ENCODE measurements around the gene CARD14. TPM values are rescaled to one million over a fixed set of nuclear protein-coding genes. Genes with fewer than 3 reads are reported as not detected.

The CARD14 gene
- total and polyA plus RNA-seq, 12 donors: 0.30 to 3.4 (median 1.1) TPM

GRCh38 chr17:80247561-80247960, 77.7 kb downstream of the CARD14 start:
- DNase-seq: no peak
- Histone ChIP-seq H3K4me1 (replicated peaks in 1 of 2) (peaks cover 0 to 12% of the 10 kb centered on the region in 2 donors), H3K9me3 (replicated peaks in 1 of 3) (no peaks in the 10 kb centered on the region), H3K36me3 (replicated peaks in 1 of 2) (peaks cover 0 to 39% of the 10 kb centered on the region in 2 donors), H3K27ac (no peak overlapping the region), H3K27me3 (no peaks in the 10 kb centered on the region), H3K4me3 (no peak overlapping the region)
- no peak for TF ChIP-seq CTCF (IDR thresholded peaks at IDR 0.05)
- no peak for TF ChIP-seq POLR2A (IDR thresholded peaks at IDR 0.05)
- 93 to 97% (median 94%) methylated on average over 11 to 17 of the region's 17 CpGs for WGBS, 4 donors
- intact Hi-C loops (cut with DNase I): no loop called here

DNA sequence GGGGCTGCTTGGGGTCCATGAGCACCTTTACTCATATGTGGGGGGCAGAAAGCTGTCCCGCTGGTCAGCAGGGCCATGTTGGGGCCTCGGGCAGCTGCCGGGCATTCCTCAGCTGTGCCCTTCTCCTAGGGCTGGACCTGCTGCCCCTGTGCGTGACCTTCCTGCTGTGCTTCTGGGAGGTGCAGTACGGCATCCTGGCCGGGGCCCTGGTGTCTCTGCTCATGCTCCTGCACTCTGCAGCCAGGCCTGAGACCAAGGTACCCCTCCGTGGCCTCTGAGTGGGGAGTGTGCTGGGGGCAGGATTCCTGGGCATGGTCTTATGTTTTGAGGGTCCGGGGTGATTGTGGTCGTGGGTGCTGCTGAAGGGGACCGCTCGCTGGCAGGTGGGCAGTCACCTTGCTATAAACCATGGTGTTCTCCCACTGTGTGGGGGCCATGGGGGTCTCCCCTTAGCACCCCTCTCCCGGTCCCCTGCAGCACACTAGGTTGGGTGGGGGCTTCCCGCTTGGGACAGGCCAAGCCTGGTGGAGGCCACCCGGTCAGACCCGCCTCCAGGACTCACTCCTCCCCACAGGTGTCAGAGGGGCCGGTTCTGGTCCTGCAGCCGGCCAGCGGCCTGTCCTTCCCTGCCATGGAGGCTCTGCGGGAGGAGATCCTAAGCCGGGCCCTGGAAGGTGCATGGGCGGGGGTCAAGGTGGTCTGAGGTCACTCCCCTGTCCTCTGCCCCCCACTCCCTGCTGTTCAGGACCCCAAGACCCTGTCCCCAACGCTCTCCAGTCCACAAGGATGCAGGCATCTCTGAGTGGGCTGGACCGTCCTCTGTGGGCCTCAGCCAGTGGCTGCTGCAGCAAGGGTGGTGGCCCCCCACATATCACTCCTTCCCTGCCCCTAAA, 78.4 kb downstream of the CARD14 start:
- H3K27ac ChIP-seq: no peak overlapping the region
- TF ChIP-seq CTCF (IDR thresholded peaks at IDR 0.05): no peak
- TF ChIP-seq POLR2A (IDR thresholded peaks at IDR 0.05): no peak
- peaks cover 0 to 16% of the 10 kb centered on the region in 2 donors for H3K4me1 ChIP-seq (replicated peaks in 1 of 2)
- 88 to 94% (median 92%) methylated on average over 5 to 23 of the region's 23 CpGs for WGBS, 4 donors
- peaks cover 0 to 42% of the 10 kb centered on the region in 2 donors for H3K36me3 ChIP-seq (replicated peaks in 1 of 2)
- no peaks in the 10 kb centered on the region for H3K27me3 ChIP-seq
- no peak for DNase-seq
- H3K9me3 ChIP-seq (replicated peaks in 1 of 3): no peaks in the 10 kb centered on the region
- H3K4me3 ChIP-seq: no peak overlapping the region
- intact Hi-C loops (cut with DNase I): no loop called here

DNA sequence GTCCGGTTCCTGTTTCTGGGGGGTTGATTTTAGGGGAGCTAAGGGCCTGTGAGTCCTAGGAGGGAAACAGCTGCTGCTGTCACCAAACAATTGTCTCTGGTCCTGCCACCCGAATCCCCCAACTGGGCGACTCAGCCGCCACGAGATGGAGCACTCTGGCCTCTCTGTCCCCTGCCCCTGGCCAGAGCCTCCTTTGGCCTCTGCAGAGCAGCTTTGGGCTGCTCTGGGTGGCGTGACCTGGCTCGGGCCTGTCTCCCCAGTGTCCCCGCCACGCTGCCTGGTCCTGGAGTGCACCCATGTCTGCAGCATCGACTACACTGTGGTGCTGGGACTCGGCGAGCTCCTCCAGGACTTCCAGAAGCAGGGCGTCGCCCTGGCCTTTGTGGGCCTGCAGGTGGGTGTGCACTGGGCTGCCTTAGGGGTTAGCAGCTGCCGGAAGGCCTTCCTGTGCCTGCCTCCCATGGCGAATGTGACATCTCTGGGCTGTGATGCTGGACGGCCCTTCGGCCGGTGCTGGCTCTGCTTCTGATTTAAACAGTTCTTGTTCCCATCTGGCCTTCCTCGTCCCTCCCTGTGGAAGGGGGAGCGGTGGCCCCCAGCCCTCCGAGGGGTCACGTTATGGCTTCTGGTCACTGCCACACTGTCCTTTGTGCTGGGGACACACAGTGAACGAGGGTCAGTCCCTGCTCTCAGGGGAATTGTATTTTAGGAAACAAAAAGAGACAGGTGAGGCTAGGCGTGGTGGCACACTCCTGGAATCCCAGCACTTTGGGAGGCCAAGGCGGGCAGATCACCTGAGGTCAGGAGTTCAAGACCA, 79.3 kb downstream of the CARD14 start:
- no peaks in the 10 kb centered on the region for H3K9me3 ChIP-seq (replicated peaks in 1 of 3)
- H3K4me3 ChIP-seq: no peak overlapping the region
- no peaks in the 10 kb centered on the region for H3K27me3 ChIP-seq
- TF ChIP-seq CTCF (IDR thresholded peaks at IDR 0.05): no peak
- no peak for TF ChIP-seq POLR2A (IDR thresholded peaks at IDR 0.05)
- H3K36me3 ChIP-seq (replicated peaks in 1 of 2): peaks cover 0 to 42% of the 10 kb centered on the region in 2 donors
- 76 to 92% (median 89%) methylated on average over 7 to 26 of the region's 26 CpGs for WGBS, 4 donors
- no peak for DNase-seq
- intact Hi-C loops (cut with DNase I): no loop called here
- peaks cover 0 to 8% of the 10 kb centered on the region in 2 donors for H3K4me1 ChIP-seq (replicated peaks in 1 of 2)
- H3K27ac ChIP-seq: no peak overlapping the region

GRCh38 chr17:80251966-80252365, 82.1 kb downstream of the CARD14 start:
- TF ChIP-seq CTCF (IDR thresholded peaks at IDR 0.05): no peak
- TF ChIP-seq POLR2A (IDR thresholded peaks at IDR 0.05): no peak
- Histone ChIP-seq H3K27me3 (no peaks in the 10 kb centered on the region), H3K27ac (no peak overlapping the region), H3K4me1 (replicated peaks in 1 of 2) (peaks cover 14 to 25% of the 10 kb centered on the region in 2 donors), H3K36me3 (replicated peaks in 1 of 2) (peaks cover 0 to 22% of the 10 kb centered on the region in 2 donors), H3K4me3 (no peak overlapping the region), H3K9me3 (replicated peaks in 1 of 3) (no peaks in the 10 kb centered on the region)
- intact Hi-C loops (cut with DNase I): no loop called here
- WGBS, 4 donors: 90 to 96% (median 93%) methylated on average over 10 to 11 of the region's 11 CpGs
- DNase-seq: no peak
